Fibroblast of mammary gland (primary cell): ENCODE measurements around the gene VWA1.
"Not testable (repeated sequence)": the region's sequence is repeated elsewhere in the genome, so short reads cannot be mapped to it uniquely, and the experiment has no call there.

Experiments
- DNase-seq: peaks from one replicate; pipeline ENCODE4 v3.0.0-alpha.2; 2010; ENCODE audit warnings: low read depth
- H3K4me3 ChIP-seq: 2 replicates; pipeline ENCODE4 v1.5.1; 2011; ENCODE audit warnings: low read depth, mild to moderate bottlenecking, low read length, moderate library complexity; ENCODE audit not compliant: control insufficient read depth
- CTCF ChIP-seq: conservative IDR thresholded peaks from 2 replicates; pipeline ENCODE4 v1.5.1; 2011; ENCODE audit warnings: low read depth, low read length, inconsistent platforms; ENCODE audit not compliant: control insufficient read depth, insufficient read depth

Gene VWA1

GRCh38 chr1:1415751-1416150 is 19.7 kb upstream of the VWA1 start:
- no peak for DNase-seq
- no peak overlapping the region for H3K4me3 ChIP-seq
- TF ChIP-seq CTCF = no peak

DNA sequence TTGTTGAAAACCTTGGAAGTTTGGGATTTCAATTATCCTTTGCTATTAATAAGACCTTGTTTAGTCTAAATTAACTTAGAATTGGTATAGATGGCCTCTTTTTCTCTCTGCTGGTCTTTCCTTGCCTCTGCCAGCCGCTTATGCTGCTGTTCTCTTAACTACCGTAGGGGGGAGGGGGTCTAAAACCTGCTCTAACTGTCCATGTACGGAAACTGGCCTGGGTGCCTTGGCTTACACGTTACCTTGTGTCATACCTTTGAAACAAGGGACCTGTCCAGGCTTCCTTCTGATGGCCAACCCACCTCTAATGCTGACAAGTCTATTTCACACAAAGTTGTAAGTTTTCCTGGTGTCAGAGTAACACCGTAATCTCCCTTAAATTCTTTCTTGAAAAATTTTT is 18.1 kb upstream of the VWA1 start:
- DNase-seq, H3K4me3 ChIP-seq: not testable (repeated sequence)

GRCh38 chr1:1417825-1418463 is 17.5 kb upstream of the VWA1 start:
- H3K4me3 ChIP-seq, DNase-seq: not testable (repeated sequence)

GRCh38 chr1:1418464-1419362 is 16.8 kb upstream of the VWA1 start:
- DNase-seq = no peak
- no peak overlapping the region for H3K4me3 ChIP-seq
- TF ChIP-seq CTCF = no peak

- DNase-seq = no peak
- H3K4me3 ChIP-seq = no peak overlapping the region
- TF ChIP-seq CTCF = no peak
These were observed 16.1 kb upstream of the VWA1 start for GRCh38 chr1:1419363-1419812.

DNA sequence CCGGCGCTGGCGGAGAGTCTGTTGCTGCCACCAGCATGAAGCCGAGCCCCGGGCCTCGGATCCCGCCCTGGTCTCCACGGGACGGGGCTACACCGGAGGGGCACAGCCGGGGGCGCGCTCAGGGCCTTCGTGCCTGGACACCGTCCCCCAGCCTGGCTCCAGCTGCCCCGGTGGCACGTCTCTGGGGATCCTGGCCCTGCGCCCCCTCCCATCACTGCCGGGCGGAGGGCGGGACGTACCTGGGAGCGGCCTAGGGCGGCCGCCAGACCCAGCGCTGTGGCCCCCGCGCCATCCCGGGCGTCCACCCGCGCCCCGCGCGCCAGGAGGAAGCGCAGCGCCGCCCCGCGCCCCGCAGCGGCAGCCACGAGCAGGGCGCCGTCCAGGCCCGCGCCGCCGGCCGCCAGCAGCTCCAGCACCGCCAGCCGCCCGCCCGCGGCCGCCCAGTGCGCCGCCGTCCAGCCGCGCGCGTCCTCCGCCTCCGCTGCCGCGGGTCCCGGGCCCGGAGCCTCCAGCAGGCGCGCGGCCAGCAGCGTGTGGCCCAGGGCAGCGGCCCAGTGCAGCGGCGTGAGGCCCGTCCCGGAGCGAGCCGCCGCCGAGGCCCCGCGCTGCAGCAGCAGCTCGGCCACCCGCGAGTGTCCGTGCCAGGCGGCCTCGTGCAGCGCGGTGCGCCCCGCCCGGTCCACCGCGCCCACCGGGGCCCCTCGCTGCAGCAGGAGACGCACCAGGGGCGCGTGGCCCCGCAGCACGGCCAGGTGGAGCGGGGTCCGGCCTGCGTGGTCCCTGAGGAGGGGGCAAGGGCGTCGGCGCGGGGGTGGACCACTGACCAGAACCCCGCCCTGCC is 15.5 kb upstream of the VWA1 start:
- no peak overlapping the region for H3K4me3 ChIP-seq
- no peak for DNase-seq

More for the DNA sequence above, 15.5 kb upstream of the VWA1 start:
- no peak for TF ChIP-seq CTCF
